Measurements from ENCODE around the gene PGBD2.
"Not testable (repeated sequence)": the region's sequence is repeated elsewhere in the genome, so short reads cannot be mapped to it uniquely, and the experiment has no call there.

The PGBD2 gene

DNA sequence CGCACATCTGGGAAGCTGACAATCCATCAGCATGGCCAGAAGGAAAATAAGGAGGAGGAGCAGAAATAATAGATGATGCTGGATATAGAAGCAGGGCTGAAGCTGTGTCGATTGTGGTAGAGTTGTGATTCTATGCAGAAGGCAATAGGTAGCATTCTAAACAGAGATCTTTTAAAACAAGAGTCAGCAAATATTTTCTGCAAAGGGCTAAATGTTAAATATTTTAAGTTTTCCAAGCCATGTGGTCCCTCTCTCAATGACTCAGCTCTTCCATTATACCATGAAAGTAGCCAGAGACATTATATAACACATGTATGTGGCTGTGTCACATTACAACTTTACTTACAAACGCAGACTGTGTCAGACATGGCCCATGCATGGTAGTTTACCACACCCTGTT is 21.2 kb downstream of the PGBD2 start:
- not testable (repeated sequence) for DNase-seq

DNA sequence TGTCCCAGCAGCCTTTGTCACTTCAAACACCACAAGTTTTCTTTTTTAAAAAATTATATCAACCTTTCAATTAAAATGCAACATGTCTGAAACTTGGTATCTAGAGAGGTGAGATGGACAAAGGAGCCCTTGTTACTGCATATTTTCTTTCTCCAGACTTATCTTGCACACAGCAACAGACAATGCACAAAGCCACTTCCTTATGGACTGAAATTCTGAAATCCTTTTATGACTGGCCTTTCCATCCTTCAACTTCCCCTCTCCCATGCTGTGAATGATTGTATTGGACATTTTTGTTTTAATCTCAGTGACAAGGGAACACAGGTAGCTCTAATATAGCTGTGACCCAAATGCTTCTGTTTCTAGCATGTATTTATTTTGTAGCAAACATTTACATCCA is 22.1 kb downstream of the PGBD2 start:
- DNase-seq, result not testable (repeated sequence)

DNA sequence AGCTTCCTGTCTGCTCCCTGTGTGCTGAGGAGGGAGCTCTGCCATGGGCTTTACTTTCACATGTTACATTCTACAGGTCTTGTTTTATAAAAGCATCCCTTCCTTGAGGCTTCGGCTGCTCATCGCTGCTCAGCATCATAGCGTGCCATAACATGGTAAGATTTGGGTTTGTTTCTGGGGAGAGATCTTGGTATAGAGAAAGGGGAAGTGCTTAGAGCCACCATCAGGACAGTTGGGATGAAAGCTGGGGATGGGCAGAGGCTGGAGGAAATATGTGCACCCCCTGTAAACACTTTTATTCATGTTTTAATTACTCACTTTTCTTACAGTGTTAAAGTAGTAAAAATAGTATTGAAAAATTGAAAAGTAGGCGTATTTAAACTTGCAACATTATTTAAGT is 24.0 kb downstream of the PGBD2 start:
- DNase-seq, result not testable (repeated sequence)

DNA sequence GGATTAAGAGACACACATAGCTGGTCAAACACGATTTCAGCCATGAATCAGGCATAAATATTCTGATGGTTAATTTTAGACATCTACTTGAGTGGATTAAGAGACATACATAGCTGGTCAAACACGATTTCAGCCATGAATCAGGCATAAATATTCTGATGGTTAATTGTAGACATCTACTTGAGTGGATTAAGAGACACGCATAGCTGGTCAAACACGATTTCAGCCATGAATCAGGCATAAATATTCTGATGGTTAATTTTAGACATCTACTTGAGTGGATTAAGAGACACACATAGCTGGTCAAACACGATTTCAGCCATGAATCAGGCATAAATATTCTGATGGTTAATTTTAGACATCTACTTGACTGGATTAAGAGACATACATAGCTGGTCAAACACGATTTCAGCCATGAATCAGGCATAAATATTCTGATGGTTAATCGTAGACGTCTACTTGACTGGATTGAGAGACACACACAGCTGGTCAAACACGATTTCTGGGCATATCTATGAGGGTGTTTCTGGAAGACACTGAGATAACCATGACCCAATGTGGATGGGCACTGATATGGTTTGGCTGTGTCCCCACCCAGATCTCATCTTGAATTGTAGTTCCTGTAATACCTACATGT is 32.3 kb downstream of the PGBD2 start:
- not testable (repeated sequence) for DNase-seq

DNA sequence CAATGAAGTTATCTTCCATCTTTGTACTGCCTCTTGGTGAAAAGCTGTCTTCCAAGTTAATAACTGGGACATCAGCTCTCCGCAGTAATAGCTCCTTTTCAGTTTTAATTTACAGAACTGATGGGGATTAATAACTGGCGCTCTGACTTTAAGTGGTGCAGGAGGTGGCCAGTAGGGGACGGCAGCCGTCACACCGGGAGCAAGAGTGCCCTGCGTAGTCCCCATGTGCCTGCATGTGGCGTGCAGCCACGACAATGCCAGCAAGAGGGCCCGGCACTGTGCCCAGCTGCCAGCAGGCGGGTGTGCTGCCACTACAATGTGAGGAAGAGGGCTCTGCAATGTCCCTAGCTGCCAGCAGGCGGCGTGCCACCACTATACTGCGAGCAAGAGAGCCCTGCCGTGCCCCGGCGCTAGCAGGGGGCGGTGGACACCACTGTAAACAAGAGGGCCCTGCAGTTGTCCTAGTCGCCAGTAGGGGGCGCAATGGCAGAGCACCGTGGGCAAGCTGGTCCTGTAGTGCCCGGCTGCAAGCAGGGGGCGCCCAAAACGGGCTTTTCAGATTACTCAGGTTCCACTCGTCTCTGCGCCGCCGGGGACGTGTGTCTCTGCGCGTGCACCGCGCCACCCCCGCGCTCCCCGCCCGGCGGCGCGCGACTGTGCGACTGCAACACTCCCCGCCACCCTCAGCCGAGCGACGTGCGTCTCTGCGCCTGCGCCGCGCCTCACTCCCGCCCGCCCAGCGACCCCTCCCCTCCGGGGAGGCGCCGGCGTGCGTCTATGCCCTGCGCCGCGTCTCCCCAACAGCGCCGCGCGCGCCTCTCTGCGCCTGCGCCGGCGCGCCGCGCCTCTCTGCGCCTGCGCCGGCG is 38.3 kb downstream of the PGBD2 start:
- DNase-seq, result not testable (repeated sequence)

DNA sequence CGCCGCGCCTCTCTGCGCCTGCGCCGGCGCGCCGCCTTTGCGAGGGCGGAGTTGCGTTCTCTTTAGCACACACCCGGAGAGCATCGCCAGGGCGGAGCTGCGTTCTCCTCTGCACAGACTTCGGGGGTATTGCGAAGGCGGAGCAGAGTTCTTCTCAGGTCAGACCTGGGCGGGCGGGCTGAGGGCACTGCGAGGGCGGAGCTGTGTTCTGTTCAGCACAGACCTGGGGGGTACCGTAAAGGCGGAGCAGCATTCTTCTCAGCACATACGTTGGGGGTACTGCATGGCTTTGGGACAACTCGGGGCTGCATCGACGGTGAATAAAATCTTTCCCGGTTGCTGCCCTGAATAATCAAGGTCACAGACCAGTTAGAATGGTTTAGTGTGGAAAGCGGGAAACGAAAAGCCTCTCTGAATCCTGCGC is 39.0 kb downstream of the PGBD2 start:
- not testable (repeated sequence) for DNase-seq

DNA sequence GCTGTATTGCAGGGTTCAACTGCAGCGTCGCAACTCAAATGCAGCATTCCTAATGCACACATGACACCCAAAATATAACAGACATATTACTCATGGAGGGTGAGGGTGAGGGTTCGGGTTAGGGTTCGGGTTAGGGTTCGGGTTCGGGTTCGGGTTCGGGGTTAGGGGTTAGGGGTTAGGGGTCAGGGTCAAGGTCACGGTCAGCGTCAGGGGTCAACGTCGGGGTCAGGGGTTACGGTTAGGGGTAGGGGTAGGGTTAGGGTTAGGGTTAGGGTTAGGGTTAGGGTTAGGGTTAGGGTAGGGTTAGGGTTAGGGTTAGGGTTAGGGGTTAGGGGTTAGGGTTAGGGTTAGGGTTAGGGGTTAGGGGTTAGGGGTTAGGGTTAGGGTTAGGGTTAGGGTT is 39.4 kb downstream of the PGBD2 start:
- DNase-seq, result not testable (repeated sequence)

DNA sequence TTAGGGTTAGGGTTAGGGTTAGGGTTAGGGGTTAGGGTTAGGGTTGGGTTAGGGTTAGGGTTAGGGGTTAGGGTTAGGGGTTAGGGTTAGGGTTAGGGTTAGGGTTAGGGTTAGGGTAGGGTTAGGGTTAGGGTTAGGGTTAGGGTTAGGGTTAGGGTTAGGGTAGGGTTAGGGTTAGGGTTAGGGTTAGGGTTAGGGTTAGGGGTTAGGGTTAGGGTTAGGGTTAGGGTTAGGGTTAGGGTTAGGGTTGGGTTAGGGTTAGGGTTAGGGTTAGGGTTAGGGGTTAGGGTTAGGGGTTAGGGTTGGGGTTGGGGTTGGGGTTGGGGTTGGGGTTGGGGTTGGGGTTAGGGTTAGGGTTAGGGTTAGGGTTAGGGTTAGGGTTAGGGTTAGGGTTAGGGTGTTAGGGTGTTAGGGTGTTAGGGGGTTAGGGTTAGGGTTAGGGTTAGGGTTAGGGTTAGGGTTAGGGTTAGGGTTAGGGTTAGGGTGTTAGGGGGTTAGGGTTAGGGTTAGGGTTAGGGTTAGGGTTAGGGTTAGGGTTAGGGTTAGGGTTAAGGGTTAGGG is 39.9 kb downstream of the PGBD2 start:
- not testable (repeated sequence) for DNase-seq

Data from NCI-H524 treated with DMSO at 0.1 percent for 48 hours (cell line).